ENCODE data around the gene PPP6R3. TPM values are rescaled to one million over a fixed set of nuclear protein-coding genes. Genes with fewer than 3 reads are reported as not detected.

The PPP6R3 gene
- total RNA-seq, 1 donor from 2014 or later: 86.6 TPM

GRCh38 chr11:68506908-68507307 lies 46.4 kb downstream of the PPP6R3 start:
- Mint-ChIP-seq H3K27me3 (ENCODE audit: unreplicated experiment) (no peaks in the 10 kb centered on the region), H3K4me3 (ENCODE audit: unreplicated experiment) (no peak overlapping the region), H3K27ac (ENCODE audit: unreplicated experiment) (no peak overlapping the region), H3K36me3 (ENCODE audit: unreplicated experiment) (no peaks in the 10 kb centered on the region), H3K4me1 (ENCODE audit: unreplicated experiment) (peaks cover 62% of the 10 kb centered on the region), H3K9me3 (ENCODE audit: unreplicated experiment) (no peaks in the 10 kb centered on the region)
- no peak for TF ChIP-seq CTCF (IDR thresholded peaks at IDR 0.05)
- DNase-seq (ENCODE audit: extremely low spot score, unreplicated experiment): no peak

- H3K27me3 Mint-ChIP-seq (ENCODE audit: unreplicated experiment): no peaks in the 10 kb centered on the region
- H3K4me1 Mint-ChIP-seq (ENCODE audit: unreplicated experiment): peaks cover 54% of the 10 kb centered on the region
- H3K4me3 Mint-ChIP-seq (ENCODE audit: unreplicated experiment): no peak overlapping the region
- H3K36me3 Mint-ChIP-seq (ENCODE audit: unreplicated experiment): no peaks in the 10 kb centered on the region
- no peaks in the 10 kb centered on the region for H3K9me3 Mint-ChIP-seq (ENCODE audit: unreplicated experiment)
- DNase-seq (ENCODE audit: extremely low spot score, unreplicated experiment): no peak
- no peak for TF ChIP-seq CTCF (IDR thresholded peaks at IDR 0.05)
- peak overlapping the region; percentile 74 for H3K27ac Mint-ChIP-seq (ENCODE audit: unreplicated experiment)
Observed at GRCh38 chr11:68508425-68508824, 47.9 kb downstream of the PPP6R3 start.

- Mint-ChIP-seq H3K4me1 (ENCODE audit: unreplicated experiment) (peaks cover 48% of the 10 kb centered on the region), H3K36me3 (ENCODE audit: unreplicated experiment) (no peaks in the 10 kb centered on the region), H3K4me3 (ENCODE audit: unreplicated experiment) (no peak overlapping the region), H3K9me3 (ENCODE audit: unreplicated experiment) (no peaks in the 10 kb centered on the region), H3K27me3 (ENCODE audit: unreplicated experiment) (no peaks in the 10 kb centered on the region), H3K27ac (ENCODE audit: unreplicated experiment) (peak overlapping the region; percentile 74)
- no peak for DNase-seq (ENCODE audit: extremely low spot score, unreplicated experiment)
- no peak for TF ChIP-seq CTCF (IDR thresholded peaks at IDR 0.05)
Observed at GRCh38 chr11:68509066-68509465, 48.5 kb downstream of the PPP6R3 start.

- Mint-ChIP-seq H3K36me3 (ENCODE audit: unreplicated experiment) (peaks cover 8% of the 10 kb centered on the region), H3K27ac (ENCODE audit: unreplicated experiment) (no peak overlapping the region), H3K4me3 (ENCODE audit: unreplicated experiment) (no peak overlapping the region), H3K4me1 (ENCODE audit: unreplicated experiment) (peaks cover 11% of the 10 kb centered on the region), H3K27me3 (ENCODE audit: unreplicated experiment) (no peaks in the 10 kb centered on the region), H3K9me3 (ENCODE audit: unreplicated experiment) (peaks cover 3% of the 10 kb centered on the region)
- no peak for TF ChIP-seq CTCF (IDR thresholded peaks at IDR 0.05)
- DNase-seq (ENCODE audit: extremely low spot score, unreplicated experiment): no peak
Observed at GRCh38 chr11:68513930-68514487, 53.5 kb downstream of the PPP6R3 start.

GRCh38 chr11:68517121-68517741 lies 56.7 kb downstream of the PPP6R3 start:
- H3K4me3 Mint-ChIP-seq (ENCODE audit: unreplicated experiment): no peak overlapping the region
- peaks cover 3% of the 10 kb centered on the region for H3K9me3 Mint-ChIP-seq (ENCODE audit: unreplicated experiment)
- H3K27me3 Mint-ChIP-seq (ENCODE audit: unreplicated experiment): no peaks in the 10 kb centered on the region
- H3K27ac Mint-ChIP-seq (ENCODE audit: unreplicated experiment): no peak overlapping the region
- H3K4me1 Mint-ChIP-seq (ENCODE audit: unreplicated experiment): no peaks in the 10 kb centered on the region
- no peak for TF ChIP-seq CTCF (IDR thresholded peaks at IDR 0.05)
- DNase-seq (ENCODE audit: extremely low spot score, unreplicated experiment): no peak
- peaks cover 27% of the 10 kb centered on the region for H3K36me3 Mint-ChIP-seq (ENCODE audit: unreplicated experiment)
